BLaER1 (cell line): ENCODE data around the gene PCDHGA12.
"Not testable (repeated sequence)": the region's sequence is repeated elsewhere in the genome, so short reads cannot be mapped to it uniquely, and the experiment has no call there.

ENCODE experiments used
- H3K27ac ChIP-seq: shearing (Covaris generic); formaldehyde crosslinking; 2 replicates; pipeline ENCODE4 v1.8.1; 2022
- H3K27me3 ChIP-seq: shearing (Covaris generic); formaldehyde crosslinking; 2 replicates; pipeline ENCODE4 v1.8.1; 2022
- H3K36me3 ChIP-seq: shearing (Covaris generic); formaldehyde crosslinking; 2 replicates; pipeline ENCODE4 v1.8.1; 2022
- H3K4me1 ChIP-seq: shearing (Covaris generic); formaldehyde crosslinking; 2 replicates; pipeline ENCODE4 v1.8.1; 2022
- H3K4me2 ChIP-seq: shearing (Covaris generic); formaldehyde crosslinking; 2 replicates; pipeline ENCODE4 v1.8.1; 2022
- H3K4me3 ChIP-seq: shearing (Covaris generic); formaldehyde crosslinking; 2 replicates; pipeline ENCODE4 v1.8.1; 2022
- H3K9ac ChIP-seq: shearing (Covaris generic); formaldehyde crosslinking; 2 replicates; pipeline ENCODE4 v1.8.1; 2022
- H3K9me3 ChIP-seq: shearing (Covaris generic); formaldehyde crosslinking; 2 replicates; pipeline ENCODE4 v1.8.1; 2022
- H4K20me1 ChIP-seq: shearing (Covaris generic); formaldehyde crosslinking; 2 replicates; pipeline ENCODE4 v1.8.1; 2022
- Cebpa-rat ChIP-seq: shearing (Covaris generic); IDR thresholded peaks from 2 replicates; pipeline ENCODE4 v1.8.1; 2022

Gene PCDHGA12

GRCh38 chr5:141430332-141431113, at the start of gene PCDHGA12:
TSS of gene PCDHGA12 (plus strand) at chr5:141430507. CDS start at chr5:141430760, 253 bp downstream.
- no peaks in the 10 kb centered on the region for H4K20me1 ChIP-seq
- H3K4me3 ChIP-seq = peak within 1 kb of the TSS; percentile 74
- peak within 1 kb of the TSS; percentile 86 for H3K4me2 ChIP-seq
- peak within 1 kb of the TSS; percentile 79 for H3K9ac ChIP-seq
- peaks cover 63% of the 10 kb centered on the region for H3K9me3 ChIP-seq
- H3K36me3 ChIP-seq = peaks cover 14% of the 10 kb centered on the region
- no peaks in the 10 kb centered on the region for H3K27me3 ChIP-seq
- no peak for TF ChIP-seq Cebpa-rat
- H3K4me1 ChIP-seq = no peaks in the 10 kb centered on the region
- H3K27ac ChIP-seq = peak within 1 kb of the TSS; percentile 53

- no peak for TF ChIP-seq Cebpa-rat
- H3K4me3 ChIP-seq = no peak within 1 kb of the TSS
- no peaks in the 10 kb centered on the region for H4K20me1 ChIP-seq
- no peaks in the 10 kb centered on the region for H3K27me3 ChIP-seq
- H3K27ac ChIP-seq = no peak within 1 kb of the TSS
- no peak within 1 kb of the TSS for H3K4me2 ChIP-seq
- H3K4me1 ChIP-seq = no peaks in the 10 kb centered on the region
- H3K9me3 ChIP-seq = peaks cover 34% of the 10 kb centered on the region
- H3K36me3 ChIP-seq = no peaks in the 10 kb centered on the region
- no peak within 1 kb of the TSS for H3K9ac ChIP-seq
Measured at GRCh38 chr5:141382469-141383294, 47.6 kb upstream of the PCDHGA12 start, which contains the start of gene PCDHGA7. TSS of gene PCDHGA7 (plus strand) at chr5:141382742. CDS start at chr5:141382900, 158 bp downstream.

GRCh38 chr5:141383345-141383744, 47.0 kb upstream of the PCDHGA12 start:
- no peaks in the 10 kb centered on the region for H4K20me1 ChIP-seq
- peaks cover 35% of the 10 kb centered on the region for H3K9me3 ChIP-seq
- no peak overlapping the region for H3K9ac ChIP-seq
- H3K4me1 ChIP-seq = no peaks in the 10 kb centered on the region
- no peaks in the 10 kb centered on the region for H3K36me3 ChIP-seq
- no peak overlapping the region for H3K4me2 ChIP-seq
- H3K27me3 ChIP-seq = no peaks in the 10 kb centered on the region
- no peak overlapping the region for H3K27ac ChIP-seq
- no peak for TF ChIP-seq Cebpa-rat
- no peak overlapping the region for H3K4me3 ChIP-seq

- peaks cover 48% of the 10 kb centered on the region for H3K9me3 ChIP-seq
- H3K36me3 ChIP-seq = no peaks in the 10 kb centered on the region
- H4K20me1 ChIP-seq = no peaks in the 10 kb centered on the region
- H3K9ac ChIP-seq = no peak overlapping the region
- H3K4me2 ChIP-seq = no peak overlapping the region
- no peak for TF ChIP-seq Cebpa-rat
- no peaks in the 10 kb centered on the region for H3K27me3 ChIP-seq
- no peak overlapping the region for H3K27ac ChIP-seq
- no peaks in the 10 kb centered on the region for H3K4me1 ChIP-seq
- no peak overlapping the region for H3K4me3 ChIP-seq
Measured at GRCh38 chr5:141384471-141385267, 45.6 kb upstream of the PCDHGA12 start.

- H3K4me3 ChIP-seq, H3K4me2 ChIP-seq, H3K4me1 ChIP-seq, H4K20me1 ChIP-seq, H3K9ac ChIP-seq, H3K27me3 ChIP-seq, H3K36me3 ChIP-seq, H3K27ac ChIP-seq: not testable (repeated sequence)
- H3K9me3 ChIP-seq = peaks cover 49% of the 10 kb centered on the region
Measured at GRCh38 chr5:141387557-141388311, 42.6 kb upstream of the PCDHGA12 start, which contains the start of gene PCDHGB4. TSS of gene PCDHGB4 (plus strand) at chr5:141387698. CDS start at chr5:141387885, 187 bp downstream.

GRCh38 chr5:141388661-141389060, 41.6 kb upstream of the PCDHGA12 start:
- peak; percentile 93 for TF ChIP-seq Cebpa-rat
- Histone ChIP-seq H3K9ac (no peak overlapping the region), H3K4me3 (no peak overlapping the region), H3K9me3 (peaks cover 50% of the 10 kb centered on the region), H3K27ac (no peak overlapping the region), H4K20me1 (no peaks in the 10 kb centered on the region), H3K36me3 (no peaks in the 10 kb centered on the region), H3K4me2 (no peak overlapping the region), H3K4me1 (no peaks in the 10 kb centered on the region), H3K27me3 (no peaks in the 10 kb centered on the region)

- Histone ChIP-seq H3K27ac (no peak overlapping the region), H3K27me3 (no peaks in the 10 kb centered on the region), H3K36me3 (no peaks in the 10 kb centered on the region), H3K4me1 (no peaks in the 10 kb centered on the region), H3K9me3 (peaks cover 50% of the 10 kb centered on the region), H3K4me2 (no peak overlapping the region), H3K4me3 (no peak overlapping the region), H3K9ac (no peak overlapping the region), H4K20me1 (no peaks in the 10 kb centered on the region)
- TF ChIP-seq Cebpa-rat = no peak
Measured at GRCh38 chr5:141389153-141390042, 40.9 kb upstream of the PCDHGA12 start.

- no peak within 1 kb of the TSS for H3K9ac ChIP-seq
- peaks cover 51% of the 10 kb centered on the region for H3K9me3 ChIP-seq
- no peaks in the 10 kb centered on the region for H3K4me1 ChIP-seq
- no peak within 1 kb of the TSS for H3K4me2 ChIP-seq
- no peak within 1 kb of the TSS for H3K27ac ChIP-seq
- no peaks in the 10 kb centered on the region for H3K27me3 ChIP-seq
- no peak for TF ChIP-seq Cebpa-rat
- no peaks in the 10 kb centered on the region for H3K36me3 ChIP-seq
- H4K20me1 ChIP-seq = no peaks in the 10 kb centered on the region
- H3K4me3 ChIP-seq = no peak within 1 kb of the TSS
Measured at GRCh38 chr5:141392429-141393198, 37.7 kb upstream of the PCDHGA12 start, which contains the start of gene PCDHGA8. TSS of gene PCDHGA8 (plus strand) at chr5:141392633. CDS start at chr5:141392814, 181 bp downstream.
